Right cardiac atrium (tissue), 5 donors: Measurements from ENCODE around the gene UNC79. TPM values are rescaled to one million over a fixed set of nuclear protein-coding genes. Genes with fewer than 3 reads are reported as not detected.

ENCODE experiments used
- ATAC-seq, 2 donors: fragments of 200-7000 bp; cut with Tn5 transposase; one replicate each; pipeline versions ENCODE4 v1.8.0 to v1.9.1; 2020; ENCODE audit warnings: moderate library complexity in 2 of 2, mild to moderate bottlenecking in 1 of 2
- DNase-seq, 3 donors: peaks; one replicate each; pipeline ENCODE4 v3.0.0-alpha.2; 2020
- H3K27ac ChIP-seq: one replicate; pipeline ENCODE4 v1.5.1; 2013; ENCODE audit warnings: mild to moderate bottlenecking, low read length, control low read depth, moderate library complexity
- H3K27me3 ChIP-seq: one replicate; pipeline ENCODE4 v1.6.1; 2013; ENCODE audit not compliant: control insufficient read depth, insufficient read depth
- H3K4me1 ChIP-seq: one replicate; pipeline ENCODE4 v1.6.1; 2013; ENCODE audit warnings: low read length; ENCODE audit not compliant: control insufficient read depth, insufficient read depth
- H3K4me3 ChIP-seq: one replicate; pipeline ENCODE4 v1.5.1; 2013; ENCODE audit warnings: low read length, control low read depth
- H3K9me3 ChIP-seq: one replicate; pipeline ENCODE4 v1.6.1; 2013; ENCODE audit warnings: low read length; ENCODE audit not compliant: control insufficient read depth
- WGBS: extraction: QIAGEN DNeasy Blood & Tissue Kit; methylation state at CpG from one replicate; pipeline ENCODE4 v1.1.7; 2013; 5-methylcytosine and 5-hydroxymethylcytosine counted together
- intact Hi-C, 4 donors: fragments of 100-400 bp; cut with DNase I; formaldehyde crosslinking; loops; one replicate each; pipeline versions ENCODE4 v1.11.0 to v1.14.0; 2022 to 2023
- polyA plus RNA-seq: library from polyadenylated mRNA; stranded (reverse); fragments of 200-250 nt; gene quantifications from one replicate; pipeline ENCODE4 v1.2.3, GENCODE V29; 2013
- total RNA-seq, 4 donors: library from RNA; stranded (reverse); fragmentation: NEBNext Ultra II Directional; extraction: Animal tissue kit (Norgen Biotek cat#: 25700); gene quantifications; one replicate each; pipeline ENCODE4 v1.2.1, GENCODE V29; 2021
- donor health status: healthy with polysubstance abuse.
- donor health status: DM: no; HTN: yes; CAD: no.
- donor health status: DM: no; HTN: no; CAD: no.
- donor health status: DM: no; HTN: yes; CAD: no; lungs with severe emphysema.
- donor health status: DM: yes; HTN: yes; CAD: no.

Gene UNC79
- total and polyA plus RNA-seq, 5 donors = 0.16 to 0.40 (median 0.22) TPM

- H3K9me3 ChIP-seq = no peaks in the 10 kb centered on the region
These were observed 278.1 kb downstream of the UNC79 start for GRCh38 chr14:93708800-93709199.

GRCh38 chr14:93709249-93709648, 278.5 kb downstream of the UNC79 start:
- H3K4me1 ChIP-seq = peaks cover 6% of the 10 kb centered on the region
- H3K27me3 ChIP-seq = no peaks in the 10 kb centered on the region
- H3K9me3 ChIP-seq = no peaks in the 10 kb centered on the region
- no peak overlapping the region for H3K27ac ChIP-seq
- ATAC-seq (no peak), DNase-seq (no peak)
- H3K4me3 ChIP-seq = no peak overlapping the region
- WGBS = 94% methylated on average over 4 of the region's 4 CpGs
- intact Hi-C loops = no loop called here

More at GRCh38 chr14:93708800-93709199, 278.1 kb downstream of the UNC79 start:
- H3K4me1 ChIP-seq = peaks cover 6% of the 10 kb centered on the region
- no peak overlapping the region for H3K4me3 ChIP-seq
- H3K27me3 ChIP-seq = no peaks in the 10 kb centered on the region
- H3K27ac ChIP-seq = no peak overlapping the region
- WGBS = 88% methylated on average over 5 of the region's 5 CpGs
- intact Hi-C loops = no loop called here
- DNase-seq (no peak), ATAC-seq (no peak)

GRCh38 chr14:93712079-93712837, 281.5 kb downstream of the UNC79 start:
- intact Hi-C loops = no loop called here
- ATAC-seq = no peak

GRCh38 chr14:93712838-93713724, 282.3 kb downstream of the UNC79 start:
- ATAC-seq (no peak), DNase-seq (no peak)
- H3K27ac ChIP-seq = no peak overlapping the region
- H3K27me3 ChIP-seq = no peaks in the 10 kb centered on the region
- peaks cover 6% of the 10 kb centered on the region for H3K4me1 ChIP-seq
- intact Hi-C loops = no loop called here
- WGBS = 73% methylated on average over 18 of the region's 18 CpGs
- H3K9me3 ChIP-seq = no peaks in the 10 kb centered on the region
- H3K4me3 ChIP-seq = no peak overlapping the region

More at GRCh38 chr14:93712079-93712837, 281.5 kb downstream of the UNC79 start:
- Histone ChIP-seq H3K27ac (no peak overlapping the region), H3K27me3 (no peaks in the 10 kb centered on the region), H3K4me3 (no peak overlapping the region), H3K4me1 (peaks cover 6% of the 10 kb centered on the region), H3K9me3 (no peaks in the 10 kb centered on the region)
- WGBS = 73% methylated on average over 9 of the region's 9 CpGs
- DNase-seq = no peak

GRCh38 chr14:93713726-93714405, 283.1 kb downstream of the UNC79 start:
- intact Hi-C loops = no loop called here
- DNase-seq = no peak
- no peaks in the 10 kb centered on the region for H3K9me3 ChIP-seq
- peaks cover under 1% of the 10 kb centered on the region for H3K4me1 ChIP-seq
- no peak overlapping the region for H3K4me3 ChIP-seq
- WGBS = 68% methylated on average over 13 of the region's 13 CpGs
- no peak overlapping the region for H3K27ac ChIP-seq
- H3K27me3 ChIP-seq = no peaks in the 10 kb centered on the region
- no peak for ATAC-seq

GRCh38 chr14:93714605-93715004, 283.9 kb downstream of the UNC79 start:
- WGBS = 74% methylated on average over 7 of the region's 7 CpGs
- H3K9me3 ChIP-seq = no peaks in the 10 kb centered on the region
- no peaks in the 10 kb centered on the region for H3K4me1 ChIP-seq
- no peak for ATAC-seq
- DNase-seq = no peak
- intact Hi-C loops = no loop called here
- H3K27me3 ChIP-seq = no peaks in the 10 kb centered on the region
- no peak overlapping the region for H3K4me3 ChIP-seq
- no peak overlapping the region for H3K27ac ChIP-seq

GRCh38 chr14:93715279-93715927, 284.7 kb downstream of the UNC79 start:
- H3K9me3 ChIP-seq = no peaks in the 10 kb centered on the region
- no peaks in the 10 kb centered on the region for H3K4me1 ChIP-seq
- intact Hi-C loops = no loop called here
- no peak overlapping the region for H3K27ac ChIP-seq
- no peak overlapping the region for H3K4me3 ChIP-seq
- DNase-seq (no peak), ATAC-seq (no peak)
- WGBS = 66% methylated on average over 13 of the region's 13 CpGs
- H3K27me3 ChIP-seq = no peaks in the 10 kb centered on the region

- no peaks in the 10 kb centered on the region for H3K9me3 ChIP-seq
- H3K4me3 ChIP-seq = no peak overlapping the region
- H3K4me1 ChIP-seq = no peaks in the 10 kb centered on the region
- WGBS = 87% methylated on average over 8 of the region's 8 CpGs
- ATAC-seq (peak in 1 of 2 donors; percentile 6), DNase-seq (no peak)
- H3K27ac ChIP-seq = no peak overlapping the region
- no peaks in the 10 kb centered on the region for H3K27me3 ChIP-seq
- intact Hi-C loops = no loop called here
These were observed 285.4 kb downstream of the UNC79 start for GRCh38 chr14:93716002-93716745.

- intact Hi-C loops = no loop called here
- WGBS = 87% methylated on average over 14 of the region's 14 CpGs
- peak in 1 of 2 donors; percentile 7 for ATAC-seq
- H3K4me3 ChIP-seq = no peak overlapping the region
- no peaks in the 10 kb centered on the region for H3K27me3 ChIP-seq
- H3K27ac ChIP-seq = no peak overlapping the region
- H3K9me3 ChIP-seq = no peaks in the 10 kb centered on the region
- H3K4me1 ChIP-seq = no peaks in the 10 kb centered on the region
- no peak for DNase-seq
These were observed 286.3 kb downstream of the UNC79 start for GRCh38 chr14:93716746-93717667.
